Measurements from ENCODE around the gene ARHGEF37. TPM values are rescaled to one million over a fixed set of nuclear protein-coding genes. Genes with fewer than 3 reads are reported as not detected.

ARHGEF37 gene
- total RNA-seq, 1 donor from 2014 or later, result 2.3 TPM

DNA sequence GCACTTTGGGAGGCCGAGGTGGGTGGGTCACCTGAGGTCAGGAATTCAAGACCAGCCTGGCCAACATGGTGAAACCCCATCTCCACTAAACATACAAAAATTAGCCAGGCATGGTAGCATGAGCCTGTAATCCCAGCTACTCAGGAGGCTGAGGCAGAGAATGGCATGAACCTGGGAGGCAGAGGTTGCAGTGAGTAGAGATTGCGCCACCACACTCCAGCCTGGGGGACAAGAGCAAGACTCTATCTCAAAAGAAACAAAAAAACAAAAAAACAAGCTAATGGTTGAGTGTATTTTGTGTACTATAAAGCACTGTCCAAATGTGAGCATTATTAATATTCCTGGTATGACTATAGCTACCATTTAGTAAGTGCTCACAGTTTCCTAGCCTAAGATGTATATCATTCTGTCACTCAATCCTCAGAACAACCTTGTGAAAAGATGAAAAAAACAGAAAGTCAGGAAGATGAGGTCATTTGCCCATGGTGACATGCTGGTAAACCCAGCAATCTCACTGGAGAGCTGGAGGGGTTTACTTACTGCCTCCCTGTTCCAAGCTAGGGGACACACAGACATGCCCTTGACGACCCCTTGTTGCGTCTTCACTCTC is 27.7 kb downstream of the ARHGEF37 start:
- no peaks in the 10 kb centered on the region for H3K4me1 Mint-ChIP-seq
- no peak for DNase-seq (ENCODE audit: low read depth, low spot score)
- H3K27me3 Mint-ChIP-seq (ENCODE audit: low read depth), result no peaks in the 10 kb centered on the region
- no peak overlapping the region for H3K27ac Mint-ChIP-seq (ENCODE audit: unreplicated experiment)
- H3K36me3 Mint-ChIP-seq (ENCODE audit: low read depth), result no peaks in the 10 kb centered on the region
- TF ChIP-seq, protein P1, sequence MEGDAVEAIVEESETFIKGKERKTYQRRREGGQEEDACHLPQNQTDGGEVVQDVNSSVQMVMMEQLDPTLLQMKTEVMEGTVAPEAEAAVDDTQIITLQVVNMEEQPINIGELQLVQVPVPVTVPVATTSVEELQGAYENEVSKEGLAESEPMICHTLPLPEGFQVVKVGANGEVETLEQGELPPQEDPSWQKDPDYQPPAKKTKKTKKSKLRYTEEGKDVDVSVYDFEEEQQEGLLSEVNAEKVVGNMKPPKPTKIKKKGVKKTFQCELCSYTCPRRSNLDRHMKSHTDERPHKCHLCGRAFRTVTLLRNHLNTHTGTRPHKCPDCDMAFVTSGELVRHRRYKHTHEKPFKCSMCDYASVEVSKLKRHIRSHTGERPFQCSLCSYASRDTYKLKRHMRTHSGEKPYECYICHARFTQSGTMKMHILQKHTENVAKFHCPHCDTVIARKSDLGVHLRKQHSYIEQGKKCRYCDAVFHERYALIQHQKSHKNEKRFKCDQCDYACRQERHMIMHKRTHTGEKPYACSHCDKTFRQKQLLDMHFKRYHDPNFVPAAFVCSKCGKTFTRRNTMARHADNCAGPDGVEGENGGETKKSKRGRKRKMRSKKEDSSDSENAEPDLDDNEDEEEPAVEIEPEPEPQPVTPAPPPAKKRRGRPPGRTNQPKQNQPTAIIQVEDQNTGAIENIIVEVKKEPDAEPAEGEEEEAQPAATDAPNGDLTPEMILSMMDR (conservative IDR thresholded peaks at IDR 0.05), result no peak
- H3K9me3 Mint-ChIP-seq, result no peaks in the 10 kb centered on the region
- no peak overlapping the region for H3K4me3 Mint-ChIP-seq

- H3K4me1 Mint-ChIP-seq, result no peaks in the 10 kb centered on the region
Measured at GRCh38 chr5:149609640-149610219, 28.4 kb downstream of the ARHGEF37 start.

GRCh38 chr5:149610589-149611255 is 29.4 kb downstream of the ARHGEF37 start:
- H3K27ac Mint-ChIP-seq (ENCODE audit: unreplicated experiment), result no peak overlapping the region
- no peak for DNase-seq (ENCODE audit: low read depth, low spot score)
- H3K27me3 Mint-ChIP-seq (ENCODE audit: low read depth), result no peaks in the 10 kb centered on the region
- TF ChIP-seq, protein P1 (conservative IDR thresholded peaks at IDR 0.05), result no peak
- no peaks in the 10 kb centered on the region for H3K9me3 Mint-ChIP-seq
- no peak overlapping the region for H3K4me3 Mint-ChIP-seq
- H3K36me3 Mint-ChIP-seq (ENCODE audit: low read depth), result no peaks in the 10 kb centered on the region
- H3K4me1 Mint-ChIP-seq, result no peaks in the 10 kb centered on the region

More at GRCh38 chr5:149609640-149610219, 28.4 kb downstream of the ARHGEF37 start:
- no peak overlapping the region for H3K4me3 Mint-ChIP-seq
- TF ChIP-seq, protein P1 (conservative IDR thresholded peaks at IDR 0.05), result no peak
- no peaks in the 10 kb centered on the region for H3K9me3 Mint-ChIP-seq
- no peaks in the 10 kb centered on the region for H3K36me3 Mint-ChIP-seq (ENCODE audit: low read depth)
- H3K27ac Mint-ChIP-seq (ENCODE audit: unreplicated experiment), result no peak overlapping the region
- no peak for DNase-seq (ENCODE audit: low read depth, low spot score)
- no peaks in the 10 kb centered on the region for H3K27me3 Mint-ChIP-seq (ENCODE audit: low read depth)

- H3K9me3 Mint-ChIP-seq, result no peaks in the 10 kb centered on the region
- H3K27ac Mint-ChIP-seq (ENCODE audit: unreplicated experiment), result no peak overlapping the region
- no peak overlapping the region for H3K4me3 Mint-ChIP-seq
- no peak for DNase-seq (ENCODE audit: low read depth, low spot score)
- no peaks in the 10 kb centered on the region for H3K27me3 Mint-ChIP-seq (ENCODE audit: low read depth)
- H3K36me3 Mint-ChIP-seq (ENCODE audit: low read depth), result no peaks in the 10 kb centered on the region
- TF ChIP-seq, protein P1 (conservative IDR thresholded peaks at IDR 0.05), result no peak
- H3K4me1 Mint-ChIP-seq, result no peaks in the 10 kb centered on the region
Measured at GRCh38 chr5:149611326-149611725, 30.0 kb downstream of the ARHGEF37 start.

- TF ChIP-seq, protein P1 (conservative IDR thresholded peaks at IDR 0.05), result no peak
- Mint-ChIP-seq H3K27me3 (ENCODE audit: low read depth) (no peaks in the 10 kb centered on the region), H3K4me3 (no peak overlapping the region), H3K36me3 (ENCODE audit: low read depth) (no peaks in the 10 kb centered on the region), H3K9me3 (no peaks in the 10 kb centered on the region), H3K27ac (ENCODE audit: unreplicated experiment) (no peak overlapping the region), H3K4me1 (no peaks in the 10 kb centered on the region)
- no peak for DNase-seq (ENCODE audit: low read depth, low spot score)
Measured at GRCh38 chr5:149614034-149614907, 33.0 kb downstream of the ARHGEF37 start.
